GM12864 (cell line): ENCODE data around the gene NPR2.
A peak's percentile ranks its signal among the peaks of the same experiment; 100 is the strongest.

ENCODE experiments used
- DNase-seq: peaks from one replicate; pipeline ENCODE4 v3.0.0-alpha.2; 2011; ENCODE audit warnings: low read depth
- H3K4me3 ChIP-seq: 2 replicates; pipeline ENCODE4 v1.5.1; 2011; ENCODE audit warnings: mild to moderate bottlenecking, low read depth, low read length, control low read depth
- CTCF ChIP-seq: IDR thresholded peaks from 2 replicates; pipeline ENCODE4 v1.5.1; 2011; ENCODE audit warnings: low read depth, mild to moderate bottlenecking, moderate library complexity, low read length, control low read depth, inconsistent platforms; ENCODE audit errors: missing control alignments

NPR2 gene

GRCh38 chr9:35791297-35791921, at the start of gene NPR2:
NPR2 (plus strand) TSS chr9:35791591; CDS start chr9:35792409, 818 bp downstream.
- no peak within 1 kb of the TSS for H3K4me3 ChIP-seq
- no peak for TF ChIP-seq CTCF
- no peak for DNase-seq

DNA sequence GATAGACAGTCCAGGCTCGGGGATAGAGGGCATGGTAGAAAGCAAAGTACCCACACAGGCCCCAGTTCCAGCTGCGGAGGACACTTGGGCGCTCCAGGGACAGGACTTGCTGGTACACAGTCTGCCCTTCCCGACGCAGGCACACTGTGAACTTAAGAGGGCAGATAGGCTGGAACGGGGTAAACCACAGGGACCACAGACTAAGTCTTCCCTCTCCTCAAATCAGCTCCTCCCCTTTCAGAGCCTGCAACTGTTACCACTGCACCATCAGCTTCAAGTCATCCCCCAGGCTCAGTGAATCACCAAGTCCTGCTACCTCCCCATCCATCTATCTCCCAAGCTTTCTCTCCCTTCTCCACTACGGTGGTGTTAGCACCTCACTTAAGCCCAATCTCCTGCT, 49.7 kb upstream of the NPR2 start:
- H3K4me3 ChIP-seq, result no peak overlapping the region
- no peak for DNase-seq
- TF ChIP-seq CTCF, result no peak

GRCh38 chr9:35743452-35743851, 47.9 kb upstream of the NPR2 start:
- DNase-seq, result no peak
- TF ChIP-seq CTCF, result no peak
- H3K4me3 ChIP-seq, result no peak overlapping the region

DNA sequence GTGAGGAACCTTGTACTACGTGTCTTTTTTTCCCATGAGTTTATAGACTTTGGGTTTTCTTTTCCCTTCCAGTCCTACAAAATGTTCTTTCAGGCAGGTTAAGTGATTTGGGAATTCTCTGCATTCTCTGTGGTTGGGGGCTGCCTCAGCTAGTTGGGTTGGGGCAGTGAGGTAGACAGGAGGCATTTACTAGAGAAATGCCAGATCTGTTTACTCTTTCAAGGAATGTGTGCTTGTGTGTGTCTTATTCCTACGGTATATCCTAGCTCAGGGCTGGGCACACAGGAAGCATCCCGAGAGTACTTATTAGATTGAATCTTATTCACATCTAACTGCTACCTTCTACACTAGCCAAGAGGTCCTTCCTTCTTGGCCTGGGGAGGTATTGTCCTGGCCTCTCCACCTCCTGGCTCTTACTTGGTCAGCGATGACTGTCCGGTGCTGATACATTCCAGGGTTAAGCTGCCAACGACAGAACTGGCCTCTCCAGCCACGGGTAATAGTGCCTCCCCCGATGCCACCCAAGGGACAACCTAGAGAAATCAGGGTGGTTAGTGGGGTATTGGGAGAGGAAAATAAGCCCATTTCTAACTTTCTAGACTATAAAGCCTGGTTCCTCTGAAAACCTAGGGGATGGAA, 47.4 kb upstream of the NPR2 start:
- no peak for TF ChIP-seq CTCF
- no peak overlapping the region for H3K4me3 ChIP-seq
- no peak for DNase-seq

- H3K4me3 ChIP-seq, result no peak overlapping the region
- no peak for DNase-seq
- no peak for TF ChIP-seq CTCF
Measured at GRCh38 chr9:35745569-35745968, 45.8 kb upstream of the NPR2 start.

DNA sequence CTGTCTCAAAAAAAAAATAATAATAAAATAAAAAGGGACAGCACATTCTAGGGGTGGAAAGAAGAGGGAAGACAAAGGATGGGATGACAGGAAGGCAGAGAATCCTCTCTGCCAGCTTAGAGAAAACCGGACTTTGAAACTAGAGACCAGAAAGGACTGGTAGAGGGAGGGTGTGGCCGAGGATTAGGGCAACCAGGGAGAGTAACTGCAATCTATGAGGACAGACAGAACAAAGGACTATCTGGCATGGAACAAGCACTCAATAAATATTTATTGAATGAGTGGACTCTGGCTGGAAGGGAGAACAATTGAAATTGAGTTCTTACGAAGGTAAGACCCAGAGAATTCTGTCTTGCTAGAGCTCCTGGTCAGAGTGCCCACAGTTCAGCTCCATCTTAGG, 44.8 kb upstream of the NPR2 start:
- DNase-seq, result no peak
- no peak for TF ChIP-seq CTCF
- H3K4me3 ChIP-seq, result peak overlapping the region; percentile 90
